Kidney (tissue), 14 donors: ENCODE results near the gene ZNHIT6. TPM values are rescaled to one million over a fixed set of nuclear protein-coding genes. Genes with fewer than 3 reads are reported as not detected.

Source experiments
- DNase-seq, 5 donors: peaks; one replicate each; pipeline ENCODE4 v3.0.0-alpha.2; 2013 to 2020
- FAIRE-seq: peaks from 2 replicates; lab custom pipeline; 2012; peaks lifted over from hg19 to GRCh38; lab: Jason Lieb, UNC
- H3K27ac ChIP-seq, 2 donors: one replicate each; pipeline ENCODE4 v1.7.0; 2013; ENCODE audit warnings: low read depth in 2 of 2, low read length in 2 of 2, inconsistent platforms in 1 of 2
- H3K27me3 ChIP-seq: one replicate; pipeline ENCODE4 v1.7.1; 2013; ENCODE audit warnings: low read length, inconsistent platforms; ENCODE audit not compliant: control insufficient read depth, insufficient read depth
- H3K36me3 ChIP-seq, 3 donors: one replicate each; pipeline versions ENCODE4 v1.7.0 to v1.7.1; 2013; ENCODE audit warnings: low read length in 3 of 3, control low read depth in 1 of 3, inconsistent platforms in 1 of 3; ENCODE audit not compliant: insufficient read depth in 3 of 3, control insufficient read depth in 2 of 3
- H3K4me1 ChIP-seq, 3 donors: one replicate each; pipeline versions ENCODE4 v1.7.0 to v1.7.1; 2013; ENCODE audit warnings: low read length in 3 of 3, inconsistent platforms in 1 of 3, low read depth in 1 of 3; ENCODE audit not compliant: control insufficient read depth in 2 of 3, insufficient read depth in 2 of 3
- H3K4me3 ChIP-seq, 3 donors: one replicate each; pipeline versions ENCODE4 v1.7.0 to v1.8.1; 2013; ENCODE audit warnings: low read length in 3 of 3, control low read depth in 1 of 3, inconsistent platforms in 1 of 3
- H3K9ac ChIP-seq, 3 donors: one replicate each; pipeline versions ENCODE4 v1.7.0 to v1.7.1; 2013; ENCODE audit warnings: low read length in 3 of 3, control low read depth in 1 of 3, inconsistent platforms in 1 of 3
- H3K9me3 ChIP-seq, 3 donors: one replicate each; pipeline versions ENCODE4 v1.7.0 to v1.7.1; 2013; ENCODE audit warnings: low read length in 3 of 3, control low read depth in 1 of 3, inconsistent platforms in 1 of 3; ENCODE audit not compliant: control insufficient read depth in 2 of 3, insufficient read depth in 1 of 3
- CTCF ChIP-seq: IDR thresholded peaks from 3 replicates; pipeline ENCODE4 v1.5.1; 2012; ENCODE audit warnings: mild to moderate bottlenecking, moderate library complexity, borderline replicate concordance; ENCODE audit not compliant: insufficient read depth; ENCODE audit errors: extremely low read depth
- intact Hi-C: fragments of 100-400 bp; cut with DNase I; formaldehyde crosslinking; loops from one replicate; pipeline ENCODE4 v1.11.1; 2022
- polyA plus RNA-seq: library from polyadenylated mRNA; stranded (reverse); fragments of 350-450 nt; fragmentation: Illumina TruSeq; extraction: RNeasy Lipid Tissue Mini Kit (QIAGEN cat#74804); gene quantifications from one replicate; pipeline ENCODE4 v1.2.3, GENCODE V29; 2014; ENCODE audit warnings: low read depth, low replicate concordance; ENCODE audit not compliant: insufficient read depth
- total RNA-seq: library from RNA; stranded (reverse); fragmentation: NEBNext Ultra II Directional; extraction: Animal tissue kit (Norgen Biotek cat#: 25700); gene quantifications from one replicate; pipeline ENCODE4 v1.2.1, GENCODE V29; 2021
- donor health status: control.
- donor health status: control.
- donor health status: control.
- donor health status: control.
- donor health status: control.
- donor health status: DM: yes; HTN: yes; CAD: no.
- donor health status: Normal renal cell carcinoma (clear cell type).

ZNHIT6 gene
- total and polyA plus RNA-seq, 2 donors from 2014 or later = 5.8 to 17.5 TPM

- no peak for FAIRE-seq
- no peak for TF ChIP-seq CTCF
Observed at GRCh38 chr1:85708829-85709227, 595 bp upstream of the ZNHIT6 start.

GRCh38 chr1:85707267-85707989, 805 bp downstream of the ZNHIT6 start:
- intact Hi-C loops = no loop called here
- DNase-seq = peak in 2 of 5 donors; percentile 21 to 29
- H3K36me3 ChIP-seq = peaks cover 0 to 4% (median 0%) of the 10 kb centered on the region in 3 donors
- peak overlapping the region; percentile 50 to 98 (median 93) for H3K9ac ChIP-seq
- H3K27ac ChIP-seq = peak overlapping the region; percentile 83 to 85
- peak overlapping the region; percentile 97 to 99 (median 98) for H3K4me3 ChIP-seq
- H3K4me1 ChIP-seq = peaks cover 2 to 11% (median 10%) of the 10 kb centered on the region in 3 donors
- no peaks in the 10 kb centered on the region for H3K27me3 ChIP-seq
- no peak for TF ChIP-seq CTCF
- no peak for FAIRE-seq
- H3K9me3 ChIP-seq = no peaks in the 10 kb centered on the region

More at GRCh38 chr1:85708829-85709227, 595 bp upstream of the ZNHIT6 start:
- Histone ChIP-seq H3K9ac (peak overlapping the region in 2 of 3 donors; percentile 93 to 98), H3K9me3 (no peaks in the 10 kb centered on the region), H3K27me3 (no peaks in the 10 kb centered on the region), H3K4me1 (peaks cover 2 to 11% (median 10%) of the 10 kb centered on the region in 3 donors), H3K4me3 (peak overlapping the region; percentile 97 to 99 (median 98)), H3K36me3 (peaks cover 0 to 4% (median 0%) of the 10 kb centered on the region in 3 donors), H3K27ac (peak overlapping the region in 1 of 2 donors; percentile 83)
- peak in 1 of 5 donors; percentile 56 for DNase-seq
- intact Hi-C loops = no loop called here

- TF ChIP-seq CTCF = no peak
- Histone ChIP-seq H3K4me3 (no peak overlapping the region), H3K4me1 (peaks cover 2 to 11% (median 10%) of the 10 kb centered on the region in 3 donors), H3K9ac (no peak overlapping the region), H3K9me3 (no peaks in the 10 kb centered on the region), H3K27me3 (no peaks in the 10 kb centered on the region), H3K27ac (no peak overlapping the region), H3K36me3 (peaks cover 0 to 9% (median 0%) of the 10 kb centered on the region in 3 donors)
- DNase-seq (no peak), FAIRE-seq (no peak)
- intact Hi-C loops = no loop called here
Observed at GRCh38 chr1:85705940-85706339, 2.3 kb downstream of the ZNHIT6 start.
